Left forelimb (tissue), 1 donor: ENCODE measurements around the gene HCAR2.
"Not testable (repeated sequence)": the region's sequence is repeated elsewhere in the genome, so short reads cannot be mapped to it uniquely, and the experiment has no call there.

Source experiments
- DNase-seq: peaks from one replicate; pipeline ENCODE4 v3.0.0-alpha.2; 2018; ENCODE audit warnings: low spot score

The HCAR2 gene

GRCh38 chr12:122716658-122717057 lies 13.5 kb upstream of the HCAR2 start, which contains the start of gene HCAR3:
HCAR3 (minus strand) TSS chr12:122716811; CDS start chr12:122716737, 74 bp downstream.
- not testable (repeated sequence) for DNase-seq

GRCh38 chr12:122715211-122715610 lies 12.1 kb upstream of the HCAR2 start:
- DNase-seq, result not testable (repeated sequence)

- DNase-seq, result not testable (repeated sequence)
Observed at GRCh38 chr12:122713491-122714188, 10.5 kb upstream of the HCAR2 start.

- DNase-seq, result not testable (repeated sequence)
Observed at GRCh38 chr12:122711266-122711665, 8.1 kb upstream of the HCAR2 start.

- DNase-seq, result not testable (repeated sequence)
Observed at GRCh38 chr12:122710341-122710740, 7.2 kb upstream of the HCAR2 start.

GRCh38 chr12:122709287-122709686 lies 6.1 kb upstream of the HCAR2 start:
- DNase-seq, result not testable (repeated sequence)

GRCh38 chr12:122703841-122704240 lies 684 bp upstream of the HCAR2 start:
- not testable (repeated sequence) for DNase-seq

GRCh38 chr12:122701481-122701880 lies 1.7 kb downstream of the HCAR2 start:
- DNase-seq, result not testable (repeated sequence)

GRCh38 chr12:122700038-122700710 lies 3.0 kb downstream of the HCAR2 start:
- not testable (repeated sequence) for DNase-seq

- DNase-seq, result not testable (repeated sequence)
Observed at GRCh38 chr12:122696922-122697321, 6.2 kb downstream of the HCAR2 start.

GRCh38 chr12:122691566-122691965 lies 11.6 kb downstream of the HCAR2 start:
- no peak for DNase-seq

- no peak for DNase-seq
Observed at GRCh38 chr12:122688291-122688690, 14.9 kb downstream of the HCAR2 start.

GRCh38 chr12:122687086-122687485 lies 16.1 kb downstream of the HCAR2 start:
- DNase-seq, result no peak

GRCh38 chr12:122686538-122686937 lies 16.6 kb downstream of the HCAR2 start:
- no peak for DNase-seq

GRCh38 chr12:122684297-122684813 lies 18.8 kb downstream of the HCAR2 start:
- DNase-seq, result no peak

GRCh38 chr12:122681814-122682213 lies 21.3 kb downstream of the HCAR2 start:
- DNase-seq, result no peak

- not testable (repeated sequence) for DNase-seq
Observed at GRCh38 chr12:122680989-122681388, 22.2 kb downstream of the HCAR2 start.

- DNase-seq, result not testable (repeated sequence)
Observed at GRCh38 chr12:122676781-122677180, 26.4 kb downstream of the HCAR2 start.

GRCh38 chr12:122676015-122676414 lies 27.1 kb downstream of the HCAR2 start:
- not testable (repeated sequence) for DNase-seq

- no peak for DNase-seq
Observed at GRCh38 chr12:122672515-122672914, 30.6 kb downstream of the HCAR2 start.

GRCh38 chr12:122669397-122670070 lies 33.6 kb downstream of the HCAR2 start:
- no peak for DNase-seq

GRCh38 chr12:122668268-122668667 lies 34.9 kb downstream of the HCAR2 start:
- no peak for DNase-seq
